ENCODE measurements around the gene VPS13D.

The VPS13D gene

DNA sequence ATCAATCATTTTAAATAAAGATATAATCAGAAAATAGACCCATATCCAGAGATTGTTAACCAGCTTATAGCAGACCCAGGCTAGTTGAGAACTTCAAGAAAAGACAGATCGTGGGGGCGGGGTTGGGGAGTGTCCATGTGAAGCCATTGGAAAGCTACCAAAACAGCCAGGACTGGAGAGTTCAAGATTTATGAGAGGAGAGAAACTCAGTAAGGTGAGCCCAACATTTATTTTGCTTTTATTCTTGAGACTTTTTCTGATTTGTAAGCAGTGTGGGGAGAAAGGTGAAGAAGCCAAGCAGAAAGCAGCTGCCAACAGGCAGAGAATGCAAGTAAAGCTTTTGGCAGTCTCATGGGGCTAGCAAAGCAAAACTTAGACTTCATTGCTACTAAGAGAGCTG lies 179.9 kb downstream of the VPS13D start:
- TF ChIP-seq EZH2phosphoT487 (IDR thresholded peaks at IDR 0.05; ENCODE audit: low read length) (no peak), EZH2 (optimal IDR thresholded peaks at IDR 0.05; ENCODE audit: low read depth, low read length) (no peak)
- TF ChIP-seq, protein P1, sequence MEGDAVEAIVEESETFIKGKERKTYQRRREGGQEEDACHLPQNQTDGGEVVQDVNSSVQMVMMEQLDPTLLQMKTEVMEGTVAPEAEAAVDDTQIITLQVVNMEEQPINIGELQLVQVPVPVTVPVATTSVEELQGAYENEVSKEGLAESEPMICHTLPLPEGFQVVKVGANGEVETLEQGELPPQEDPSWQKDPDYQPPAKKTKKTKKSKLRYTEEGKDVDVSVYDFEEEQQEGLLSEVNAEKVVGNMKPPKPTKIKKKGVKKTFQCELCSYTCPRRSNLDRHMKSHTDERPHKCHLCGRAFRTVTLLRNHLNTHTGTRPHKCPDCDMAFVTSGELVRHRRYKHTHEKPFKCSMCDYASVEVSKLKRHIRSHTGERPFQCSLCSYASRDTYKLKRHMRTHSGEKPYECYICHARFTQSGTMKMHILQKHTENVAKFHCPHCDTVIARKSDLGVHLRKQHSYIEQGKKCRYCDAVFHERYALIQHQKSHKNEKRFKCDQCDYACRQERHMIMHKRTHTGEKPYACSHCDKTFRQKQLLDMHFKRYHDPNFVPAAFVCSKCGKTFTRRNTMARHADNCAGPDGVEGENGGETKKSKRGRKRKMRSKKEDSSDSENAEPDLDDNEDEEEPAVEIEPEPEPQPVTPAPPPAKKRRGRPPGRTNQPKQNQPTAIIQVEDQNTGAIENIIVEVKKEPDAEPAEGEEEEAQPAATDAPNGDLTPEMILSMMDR (IDR thresholded peaks at IDR 0.05; ENCODE audit: low read length): no peak

GRCh38 chr1:12410351-12410750 lies 180.5 kb downstream of the VPS13D start:
- no peaks in the 10 kb centered on the region for H3K79me2 ChIP-seq (ENCODE audit: low read length)
- no peaks in the 10 kb centered on the region for H3K4me1 ChIP-seq (ENCODE audit: low read length)
- no peaks in the 10 kb centered on the region for H3F3A ChIP-seq (ENCODE audit: insufficient read depth, low read length)
- H3K9me2 ChIP-seq (replicated peaks; ENCODE audit: insufficient read depth, low read length): no peaks in the 10 kb centered on the region
- H3K9me3 ChIP-seq (replicated peaks; ENCODE audit: insufficient read depth, low read length): no peaks in the 10 kb centered on the region
- no peak overlapping the region for H3K4me3 ChIP-seq (ENCODE audit: low read length)
- H3K9ac ChIP-seq (ENCODE audit: low read length): no peak overlapping the region
- TF ChIP-seq EZH2 (optimal IDR thresholded peaks at IDR 0.05; ENCODE audit: low read depth, low read length) (no peak), EZH2phosphoT487 (IDR thresholded peaks at IDR 0.05; ENCODE audit: low read length) (no peak)
- TF ChIP-seq, protein P1 (IDR thresholded peaks at IDR 0.05; ENCODE audit: low read length): no peak
- no peaks in the 10 kb centered on the region for H4K20me1 ChIP-seq (ENCODE audit: insufficient read depth, low read length)
- no peaks in the 10 kb centered on the region for H3K36me3 ChIP-seq (replicated peaks; ENCODE audit: insufficient read depth, low read length)
- H3K4me2 ChIP-seq (ENCODE audit: low read depth, low read length): no peak overlapping the region
- no peaks in the 10 kb centered on the region for H3K27me3 ChIP-seq (replicated peaks; ENCODE audit: insufficient read depth, low read length)
- H3K27ac ChIP-seq (ENCODE audit: low read length): no peak overlapping the region
- no peak overlapping the region for H2AFZ ChIP-seq (ENCODE audit: low read length)
- DNase-seq: no peak

More for the DNA sequence above, 179.9 kb downstream of the VPS13D start:
- DNase-seq: no peak
- no peaks in the 10 kb centered on the region for H3K79me2 ChIP-seq (ENCODE audit: low read length)
- H3K27me3 ChIP-seq (replicated peaks; ENCODE audit: insufficient read depth, low read length): no peaks in the 10 kb centered on the region
- no peaks in the 10 kb centered on the region for H3K9me2 ChIP-seq (replicated peaks; ENCODE audit: insufficient read depth, low read length)
- H3K9me3 ChIP-seq (replicated peaks; ENCODE audit: insufficient read depth, low read length): no peaks in the 10 kb centered on the region
- no peaks in the 10 kb centered on the region for H3F3A ChIP-seq (ENCODE audit: insufficient read depth, low read length)
- H3K4me2 ChIP-seq (ENCODE audit: low read depth, low read length): no peak overlapping the region
- no peak overlapping the region for H3K27ac ChIP-seq (ENCODE audit: low read length)
- H3K9ac ChIP-seq (ENCODE audit: low read length): no peak overlapping the region
- H4K20me1 ChIP-seq (ENCODE audit: insufficient read depth, low read length): no peaks in the 10 kb centered on the region
- H2AFZ ChIP-seq (ENCODE audit: low read length): no peak overlapping the region
- H3K4me3 ChIP-seq (ENCODE audit: low read length): no peak overlapping the region
- H3K4me1 ChIP-seq (ENCODE audit: low read length): no peaks in the 10 kb centered on the region
- no peaks in the 10 kb centered on the region for H3K36me3 ChIP-seq (replicated peaks; ENCODE audit: insufficient read depth, low read length)

- Histone ChIP-seq H3K4me3 (ENCODE audit: low read length) (no peak overlapping the region), H3K9me2 (replicated peaks; ENCODE audit: insufficient read depth, low read length) (no peaks in the 10 kb centered on the region), H3F3A (ENCODE audit: insufficient read depth, low read length) (no peaks in the 10 kb centered on the region), H4K20me1 (ENCODE audit: insufficient read depth, low read length) (no peaks in the 10 kb centered on the region), H3K4me1 (ENCODE audit: low read length) (no peaks in the 10 kb centered on the region), H3K27ac (ENCODE audit: low read length) (no peak overlapping the region), H3K4me2 (ENCODE audit: low read depth, low read length) (no peak overlapping the region), H3K9me3 (replicated peaks; ENCODE audit: insufficient read depth, low read length) (no peaks in the 10 kb centered on the region), H3K27me3 (replicated peaks; ENCODE audit: insufficient read depth, low read length) (no peaks in the 10 kb centered on the region), H3K79me2 (ENCODE audit: low read length) (no peaks in the 10 kb centered on the region), H3K9ac (ENCODE audit: low read length) (no peak overlapping the region), H3K36me3 (replicated peaks; ENCODE audit: insufficient read depth, low read length) (no peaks in the 10 kb centered on the region), H2AFZ (ENCODE audit: low read length) (no peak overlapping the region)
- DNase-seq: no peak
- TF ChIP-seq, protein P1 (IDR thresholded peaks at IDR 0.05; ENCODE audit: low read length): no peak
- TF ChIP-seq EZH2 (optimal IDR thresholded peaks at IDR 0.05; ENCODE audit: low read depth, low read length): no peak
- no peak for TF ChIP-seq EZH2phosphoT487 (IDR thresholded peaks at IDR 0.05; ENCODE audit: low read length)
These were observed 181.3 kb downstream of the VPS13D start for GRCh38 chr1:12411098-12411497.
